ENCODE measurements around the gene EFHC1. TPM values are rescaled to one million over a fixed set of nuclear protein-coding genes. Genes with fewer than 3 reads are reported as not detected.
A peak's percentile ranks its signal among the peaks of the same experiment; 100 is the strongest.

The EFHC1 gene
- polyA plus RNA-seq, 1 experiment = 59.8 TPM

- H3K27me3 ChIP-seq (ENCODE audit: control insufficient read depth, insufficient read depth, low read length) = no peaks in the 10 kb centered on the region
- CTCF ChIA-PET = interaction anchor here (0.8 to 10.9 kb wide), 5 partner anchors 38 to 592 kb away, joined by 3 to 214 read pairs (median 5); partner anchors contain the start of genes GSTA4 and MCM3
- H3K9me3 ChIP-seq (ENCODE audit: control insufficient read depth, insufficient read depth, low read length) = no peaks in the 10 kb centered on the region; the same call in 1 of the 2 replicates
- H3K27ac ChIP-seq (ENCODE audit: low read depth, low read length) = no peak overlapping the region
- POLR2A ChIA-PET = no interaction called here
- no peak for DNase-seq (ENCODE audit: low read depth, low spot score)
- no peak for TF ChIP-seq CTCF (IDR thresholded peaks at IDR 0.05; ENCODE audit: low read depth, low read length)
- H3K4me3 ChIP-seq (ENCODE audit: low read depth, low read length) = no peak overlapping the region
Measured at GRCh38 chr6:52403086-52403485, 17.1 kb upstream of the EFHC1 start.

GRCh38 chr6:52403627-52404026 is 16.5 kb upstream of the EFHC1 start:
- Histone ChIP-seq H3K27me3 (ENCODE audit: control insufficient read depth, insufficient read depth, low read length) (no peaks in the 10 kb centered on the region), H3K4me3 (ENCODE audit: low read depth, low read length) (no peak overlapping the region), H3K27ac (ENCODE audit: low read depth, low read length) (no peak overlapping the region), H3K9me3 (ENCODE audit: control insufficient read depth, insufficient read depth, low read length) (no peaks in the 10 kb centered on the region; the same call in 1 of the 2 replicates)
- DNase-seq (ENCODE audit: low read depth, low spot score) = no peak
- CTCF ChIA-PET = interaction anchor here (1.1 to 10.9 kb wide), 5 partner anchors 39 to 261 kb away, joined by 3 to 214 read pairs (median 13); partner anchors contain the start of gene MCM3
- POLR2A ChIA-PET = no interaction called here
- no peak for TF ChIP-seq CTCF (IDR thresholded peaks at IDR 0.05; ENCODE audit: low read depth, low read length)

GRCh38 chr6:52405243-52405642 is 14.9 kb upstream of the EFHC1 start:
- H3K4me3 ChIP-seq (ENCODE audit: low read depth, low read length) = no peak overlapping the region
- TF ChIP-seq CTCF (IDR thresholded peaks at IDR 0.05; ENCODE audit: low read depth, low read length) = no peak
- POLR2A ChIA-PET = no interaction called here
- DNase-seq (ENCODE audit: low read depth, low spot score) = no peak
- H3K27me3 ChIP-seq (ENCODE audit: control insufficient read depth, insufficient read depth, low read length) = no peaks in the 10 kb centered on the region
- CTCF ChIA-PET = interaction anchor here (0.7 to 10.9 kb wide), 6 partner anchors 10 to 260 kb away, joined by 3 to 214 read pairs (median 10); partner anchors contain the start of gene MCM3
- H3K9me3 ChIP-seq (ENCODE audit: control insufficient read depth, insufficient read depth, low read length) = no peaks in the 10 kb centered on the region; the same call in 1 of the 2 replicates
- H3K27ac ChIP-seq (ENCODE audit: low read depth, low read length) = no peak overlapping the region

GRCh38 chr6:52407467-52407866 is 12.7 kb upstream of the EFHC1 start:
- peak; percentile 58 for TF ChIP-seq CTCF (IDR thresholded peaks at IDR 0.05; ENCODE audit: low read depth, low read length)
- no peaks in the 10 kb centered on the region; the same call in 1 of the 2 replicates for H3K9me3 ChIP-seq (ENCODE audit: control insufficient read depth, insufficient read depth, low read length)
- DNase-seq (ENCODE audit: low read depth, low spot score) = no peak
- H3K27me3 ChIP-seq (ENCODE audit: control insufficient read depth, insufficient read depth, low read length) = no peaks in the 10 kb centered on the region
- no peak overlapping the region for H3K27ac ChIP-seq (ENCODE audit: low read depth, low read length)
- POLR2A ChIA-PET = interaction anchor here (0.6 kb wide), 2 partner anchors 100 to 109 kb away, joined by 3 to 5 read pairs; no protein-coding TSS in a partner anchor
- CTCF ChIA-PET = interaction anchor here (0.6 to 3.1 kb wide), 66 partner anchors 8 to 1850 kb away, joined by 3 to 89 read pairs (median 4); partner anchors contain the start of gene GSTA4
- no peak overlapping the region for H3K4me3 ChIP-seq (ENCODE audit: low read depth, low read length)

GRCh38 chr6:52409499-52409898 is 10.6 kb upstream of the EFHC1 start:
- no peaks in the 10 kb centered on the region for H3K9me3 ChIP-seq (ENCODE audit: control insufficient read depth, insufficient read depth, low read length)
- no peak for TF ChIP-seq CTCF (IDR thresholded peaks at IDR 0.05; ENCODE audit: low read depth, low read length)
- ChIA-PET CTCF (interaction anchor here (0.9 to 3.1 kb wide), 6 partner anchors 10 to 256 kb away, joined by 4 to 89 read pairs (median 12); no protein-coding TSS in a partner anchor), POLR2A (no interaction called here)
- H3K27ac ChIP-seq (ENCODE audit: low read depth, low read length) = no peak overlapping the region
- DNase-seq (ENCODE audit: low read depth, low spot score) = no peak
- H3K27me3 ChIP-seq (ENCODE audit: control insufficient read depth, insufficient read depth, low read length) = no peaks in the 10 kb centered on the region
- H3K4me3 ChIP-seq (ENCODE audit: low read depth, low read length) = no peak overlapping the region

All from AG04450 (cell line).